H1 (cell line): ENCODE data around the gene ALDH5A1. TPM values are rescaled to one million over a fixed set of nuclear protein-coding genes. Genes with fewer than 3 reads are reported as not detected.

ENCODE experiments used
- CTCF ChIA-PET: fragments of 300-600 bp; sonication (Branson Sonifier 250); formaldehyde crosslinking; loops from one replicate; lab custom pipeline; 2021; ENCODE audit not compliant: partially characterized antibody; lab: Charles Lee
- POLR2A ChIA-PET: fragments of 300-600 bp; sonication (Branson Sonifier 250); formaldehyde crosslinking; loops from one replicate; lab custom pipeline; 2021; ENCODE audit warnings: inconsistent platforms; ENCODE audit not compliant: partially characterized antibody; lab: Charles Lee
- DNase-seq, 2 experiments: peaks; one replicate each; pipeline versions ENCODE4 v3.0.0 to v3.0.0-alpha.2; 2010 to 2022; ENCODE audit warnings: low spot score in 2 of 2, low read depth in 1 of 2, mixed read lengths in 1 of 2
- FAIRE-seq: peaks from 2 replicates; lab custom pipeline; 2011; peaks lifted over from hg19 to GRCh38; lab: Jason Lieb, UNC
- H2AFZ ChIP-seq: 2 replicates; pipeline ENCODE4 v1.8.1; 2012; ENCODE audit warnings: low read length, inconsistent platforms
- H2AK5ac ChIP-seq: 2 replicates; pipeline ENCODE4 v1.6.1; 2013; ENCODE audit warnings: low read depth, low read length
- H2BK120ac ChIP-seq: replicated peaks from 2 replicates; pipeline ENCODE3; 2013; ENCODE audit warnings: low read depth, low read length, inconsistent platforms
- H2BK12ac ChIP-seq: 2 replicates; pipeline ENCODE4 v1.6.1; 2013; ENCODE audit warnings: low read depth, low read length
- H2BK15ac ChIP-seq: 2 replicates; pipeline ENCODE4 v1.6.1; 2013; ENCODE audit warnings: low read length
- H2BK20ac ChIP-seq: 2 replicates; pipeline ENCODE4 v1.6.1; 2013; ENCODE audit warnings: low read length
- H2BK5ac ChIP-seq: 2 replicates; pipeline ENCODE4 v1.6.1; 2013; ENCODE audit warnings: low read depth, low read length
- H3K14ac ChIP-seq: 2 replicates; pipeline ENCODE4 v1.6.1; 2013; ENCODE audit warnings: inconsistent platforms; ENCODE audit not compliant: insufficient read length
- H3K18ac ChIP-seq: 2 replicates; pipeline ENCODE4 v1.6.1; 2013; ENCODE audit warnings: low read length; ENCODE audit errors: extremely low read depth
- H3K23ac ChIP-seq: 2 replicates; pipeline ENCODE4 v1.6.1; 2013; ENCODE audit warnings: inconsistent platforms; ENCODE audit not compliant: insufficient read length
- H3K23me2 ChIP-seq: 2 replicates; pipeline ENCODE4 v1.6.1; 2013; ENCODE audit warnings: low read depth, low read length
- H3K27ac ChIP-seq: 2 replicates; pipeline ENCODE4 v1.6.1; 2011; ENCODE audit warnings: low read depth, low read length, inconsistent platforms
- H3K27me3 ChIP-seq, 4 experiments: replicated peaks in 1 of 4; 1 replicate in 1 of 4; 2 replicates in 3 of 4; pipeline versions ENCODE4 v1.6.1 to v1.8.1; 2011 to 2013; ENCODE audit warnings: low read length in 3 of 4, mild to moderate bottlenecking in 3 of 4, inconsistent platforms in 2 of 4, mixed read lengths in 2 of 4, moderate library complexity in 1 of 4; ENCODE audit not compliant: control insufficient read depth in 3 of 4, insufficient read depth in 3 of 4; ENCODE audit errors: extremely low read depth in 1 of 4
- H3K36me3 ChIP-seq, 4 experiments: 2 replicates each; pipeline versions ENCODE4 v1.6.1 to v1.8.1; 2011 to 2013; ENCODE audit warnings: mild to moderate bottlenecking in 4 of 4, low read length in 3 of 4, moderate library complexity in 2 of 4, control low read depth in 1 of 4, inconsistent platforms in 1 of 4; ENCODE audit not compliant: insufficient read depth in 4 of 4, control insufficient read depth in 2 of 4
- H3K4ac ChIP-seq: replicated peaks from 2 replicates; pipeline ENCODE3; 2013; ENCODE audit warnings: low read length, low read depth, mixed read lengths, inconsistent platforms; ENCODE audit not compliant: insufficient read length
- H3K4me1 ChIP-seq, 4 experiments: replicated peaks in 1 of 4; 1 replicate in 1 of 4; 2 replicates in 3 of 4; pipeline versions ENCODE4 v1.6.1 to v1.8.1; 2011 to 2013; ENCODE audit warnings: low read length in 3 of 4, inconsistent platforms in 2 of 4, mixed read lengths in 1 of 4; ENCODE audit not compliant: insufficient read depth in 4 of 4, control insufficient read depth in 3 of 4
- H3K4me2 ChIP-seq, 2 experiments: 2 replicates each; pipeline versions ENCODE4 v1.6.1 to v1.8.1; 2011 to 2013; ENCODE audit warnings: low read depth in 2 of 2, low read length in 2 of 2, control low read depth in 1 of 2, inconsistent platforms in 1 of 2, mild to moderate bottlenecking in 1 of 2; ENCODE audit not compliant: insufficient read depth in 1 of 2
- H3K4me3 ChIP-seq, 4 experiments: fragments of 200-600, 300-600 bp in 1 of 4; sonication (generic), shearing (Covaris generic), sonication (Bioruptor Twin) in 1 of 4; 2 replicates each; pipeline versions ENCODE4 v1.5.1 to v1.8.1; 2011 to 2016; ENCODE audit warnings: low read length in 4 of 4, low read depth in 3 of 4, control low read depth in 2 of 4, inconsistent platforms in 2 of 4, mild to moderate bottlenecking in 2 of 4, mixed read lengths in 1 of 4, moderate library complexity in 1 of 4; ENCODE audit not compliant: insufficient read depth in 2 of 4; ENCODE audit errors: extremely low read depth in 1 of 4
- H3K56ac ChIP-seq: replicated peaks from 2 replicates; pipeline ENCODE3; 2013; ENCODE audit warnings: low read depth, mild to moderate bottlenecking, mixed read lengths, low read length, inconsistent platforms; ENCODE audit not compliant: insufficient read length
- H3K79me1 ChIP-seq: 2 replicates; pipeline ENCODE4 v1.6.1; 2013; ENCODE audit warnings: low read depth, low read length, control low read depth
- H3K79me2 ChIP-seq, 2 experiments: 2 replicates each; pipeline versions ENCODE4 v1.6.1 to v1.8.1; 2012 to 2013; ENCODE audit warnings: low read length in 2 of 2, mild to moderate bottlenecking in 2 of 2, inconsistent platforms in 1 of 2; ENCODE audit not compliant: insufficient read depth in 2 of 2, control insufficient read depth in 1 of 2
- H3K9ac ChIP-seq, 4 experiments: replicated peaks in 1 of 4; 1 replicate in 1 of 4; 2 replicates in 3 of 4; pipeline versions ENCODE4 v1.6.1 to v1.8.1; 2011 to 2013; ENCODE audit warnings: low read depth in 3 of 4, low read length in 3 of 4, control low read depth in 2 of 4, mild to moderate bottlenecking in 2 of 4, moderate library complexity in 2 of 4, inconsistent platforms in 1 of 4; ENCODE audit errors: extremely low read depth in 1 of 4
- H3K9me3 ChIP-seq, 2 experiments: 2 replicates each; pipeline versions ENCODE4 v1.6.1 to v1.8.1; 2012 to 2013; ENCODE audit warnings: mild to moderate bottlenecking in 2 of 2, moderate library complexity in 2 of 2, control low read depth in 1 of 2, inconsistent platforms in 1 of 2, low read depth in 1 of 2, low read length in 1 of 2, mixed read lengths in 1 of 2; ENCODE audit not compliant: insufficient read depth in 2 of 2
- H4K20me1 ChIP-seq, 2 experiments: replicated peaks in 1 of 2; 2 replicates each; pipeline versions ENCODE3 to v1.8.1; 2011 to 2013; ENCODE audit warnings: inconsistent platforms in 2 of 2, low read length in 2 of 2, mild to moderate bottlenecking in 1 of 2; ENCODE audit not compliant: insufficient read depth in 2 of 2, control insufficient read depth in 1 of 2
- H4K5ac ChIP-seq: 2 replicates; pipeline ENCODE4 v1.6.1; 2013; ENCODE audit warnings: low read length, low read depth, mixed read lengths, inconsistent platforms; ENCODE audit not compliant: insufficient read length
- H4K8ac ChIP-seq: 2 replicates; pipeline ENCODE4 v1.8.0; 2013; ENCODE audit warnings: mild to moderate bottlenecking, moderate library complexity, low read length, inconsistent platforms; ENCODE audit not compliant: insufficient read depth; ENCODE audit errors: extremely low read depth
- H4K91ac ChIP-seq: replicated peaks from 2 replicates; pipeline ENCODE3; 2013; ENCODE audit warnings: low read length, mixed read lengths, inconsistent platforms; ENCODE audit not compliant: insufficient read length
- BRCA1 ChIP-seq: IDR thresholded peaks from 2 replicates; pipeline ENCODE4 v1.6.1; 2012; ENCODE audit warnings: low read depth, low read length, improper control_type of control experiment
- EP300 ChIP-seq, 2 experiments: IDR thresholded peaks; 1 replicate in 1 of 2; 2 replicates in 1 of 2; pipeline ENCODE4 v1.6.1; 2011 to 2012; ENCODE audit warnings: low read depth in 2 of 2, low read length in 2 of 2, mild to moderate bottlenecking in 2 of 2, borderline replicate concordance in 1 of 2, inconsistent platforms in 1 of 2, moderate library complexity in 1 of 2
- FOSL1 ChIP-seq: IDR thresholded peaks from 2 replicates; pipeline ENCODE4 v1.6.1; 2011; ENCODE audit warnings: mild to moderate bottlenecking, low read depth, low read length, moderate library complexity; ENCODE audit not compliant: insufficient read depth
- HDAC2 ChIP-seq, 2 experiments: fragments of 300-600 bp in 1 of 2; sonication (generic) in 1 of 2; IDR thresholded peaks; 2 replicates each; pipeline ENCODE4 v1.6.1; 2011 to 2012; ENCODE audit warnings: low read depth in 2 of 2, low read length in 2 of 2, mild to moderate bottlenecking in 2 of 2, moderate library complexity in 2 of 2, borderline replicate concordance in 1 of 2, inconsistent platforms in 1 of 2
- JUND ChIP-seq: IDR thresholded peaks from 2 replicates; pipeline ENCODE4 v1.6.1; 2011; ENCODE audit warnings: mild to moderate bottlenecking, improper control_type of control experiment, low read length
- NANOG ChIP-seq: IDR thresholded peaks from 2 replicates; pipeline ENCODE4 v1.6.1; 2011; ENCODE audit warnings: low read length, low read depth, mild to moderate bottlenecking, inconsistent platforms; ENCODE audit not compliant: insufficient read depth, poor library complexity, severe bottlenecking
- POLR2A ChIP-seq, 2 experiments: IDR thresholded peaks; 1 replicate in 1 of 2; 2 replicates in 1 of 2; pipeline ENCODE4 v1.6.1; 2011; ENCODE audit warnings: low read depth in 2 of 2, low read length in 2 of 2, mild to moderate bottlenecking in 2 of 2; ENCODE audit errors: control extremely low read depth in 1 of 2
- SP2 ChIP-seq: IDR thresholded peaks from 2 replicates; pipeline ENCODE4 v1.6.1; 2012; ENCODE audit warnings: mild to moderate bottlenecking, low read length, inconsistent platforms
- SRF ChIP-seq: IDR thresholded peaks from 2 replicates; pipeline ENCODE4 v1.6.1; 2011; ENCODE audit warnings: mild to moderate bottlenecking, low read depth, low read length, moderate library complexity
- TAF7 ChIP-seq: optimal IDR thresholded peaks from 2 replicates; pipeline ENCODE3; 2011; ENCODE audit warnings: low read depth, mild to moderate bottlenecking, inconsistent platforms, low read length, moderate library complexity, borderline replicate concordance
- USF2 ChIP-seq: IDR thresholded peaks from 2 replicates; pipeline ENCODE4 v1.6.1; 2011; ENCODE audit warnings: low read length, improper control_type of control experiment
- YY1 ChIP-seq: IDR thresholded peaks from 2 replicates; pipeline ENCODE4 v1.6.1; 2011; ENCODE audit warnings: low read depth, mild to moderate bottlenecking, low read length
- WGBS, 2 experiments: shearing (Covaris generic) in 1 of 2; methylation state at CpG; one replicate each; pipeline versions ENCODE4 v1.1.6 to v1.1.7; 2013 to 2015; ENCODE audit warnings: low lambda C conversion rate in 2 of 2, mixed read lengths in 2 of 2, inconsistent platforms in 1 of 2, low coverage in 1 of 2, missing lambda C conversion rate in 1 of 2; ENCODE audit not compliant: insufficient replicate concordance in 2 of 2, insufficient coverage in 1 of 2, insufficient read length in 1 of 2; ENCODE audit errors: extremely low coverage in 1 of 2, missing lambda C conversion rate in 1 of 2; 5-methylcytosine and 5-hydroxymethylcytosine counted together
- polyA plus RNA-seq, 7 experiments: library from polyadenylated mRNA; depleted of rRNA in 3 of 7; stranded (reverse) in 5 of 7; unstranded in 2 of 7; fragments of >200 nt in 5 of 7; fragments of 200-250 nt in 2 of 7; gene quantifications; 1 replicate in 5 of 7; 2 replicates in 1 of 7; 4 replicates in 1 of 7; pipeline versions ENCODE4 v1.2.1 to v1.2.3, GENCODE V29; 2011 to 2013; ENCODE audit warnings: missing spikeins in 2 of 7, mixed read lengths in 2 of 7
- total RNA-seq: library from RNA; stranded (reverse); fragmentation: NEBNext Ultra II Directional; extraction: Animal tissue kit (Norgen Biotek cat#: 25700); gene quantifications from 2 replicates; pipeline ENCODE4 v1.2.1, GENCODE V29; 2021
- TF ChIP-seq, protein P1 (sequence below): IDR thresholded peaks from 2 replicates; pipeline ENCODE4 v1.6.1; 2012; ENCODE audit warnings: inconsistent platforms

The ALDH5A1 gene
- total and polyA plus RNA-seq, 2 of the 8 experiments (the other 6 are each of a cell fraction or from before 2014, with no cell fraction given), result 1.5 to 2.4 TPM

DNA sequence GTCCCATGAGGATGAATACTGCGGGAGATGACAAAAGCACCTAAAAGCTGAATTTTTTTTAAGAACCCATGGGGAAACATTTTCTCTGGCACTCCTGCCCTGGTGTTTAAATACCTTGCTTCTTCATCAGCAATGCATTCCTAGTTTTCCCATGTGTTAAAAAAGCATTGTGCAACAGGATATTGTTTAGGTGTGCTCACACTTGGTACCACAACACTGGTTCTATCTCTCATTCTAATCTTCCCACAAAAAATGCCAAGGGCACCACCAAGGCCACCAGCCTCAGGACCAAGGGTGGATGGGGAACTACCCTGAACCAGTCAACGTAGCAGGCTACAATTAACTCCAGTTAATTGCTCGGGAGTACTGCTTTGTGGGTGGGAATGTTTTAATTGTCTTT, 50.9 kb downstream of the ALDH5A1 start:
- H3K4me3 ChIP-seq, result no peak overlapping the region
- H3K56ac ChIP-seq, result no peak overlapping the region
- FAIRE-seq (no peak), DNase-seq (no peak)
- H2BK20ac ChIP-seq, result no peak overlapping the region
- H4K91ac ChIP-seq, result no peak overlapping the region
- H2AFZ ChIP-seq, result no peak overlapping the region
- no peak overlapping the region for H3K23ac ChIP-seq
- no peak overlapping the region for H3K27ac ChIP-seq
- POLR2A ChIA-PET, result no interaction called here
- H3K4me2 ChIP-seq, result no peak overlapping the region
- 88% methylated on average over 3 of the region's 3 CpGs; no CpG with 5 or more reads in 1 of the 2 experiments for WGBS, 2 experiments
- H3K9me3 ChIP-seq, result no peaks in the 10 kb centered on the region
- no peak overlapping the region for H3K4ac ChIP-seq
- no peaks in the 10 kb centered on the region for H3K79me1 ChIP-seq
- no peak overlapping the region for H4K8ac ChIP-seq
- no peak overlapping the region for H4K5ac ChIP-seq
- CTCF ChIA-PET, result interaction anchor here (0.6 to 2.7 kb wide), 5 partner anchors 10 to 292 kb away, joined by 3 to 37 read pairs (median 8); no protein-coding TSS in a partner anchor
- no peaks in the 10 kb centered on the region for H4K20me1 ChIP-seq
- H3K27me3 ChIP-seq, result no peaks in the 10 kb centered on the region
- H3K79me2 ChIP-seq, result no peaks in the 10 kb centered on the region
- no peak overlapping the region for H3K14ac ChIP-seq
- H2BK12ac ChIP-seq, result no peak overlapping the region
- no peak overlapping the region for H3K9ac ChIP-seq
- no peak overlapping the region for H3K18ac ChIP-seq
- H2AK5ac ChIP-seq, result no peak overlapping the region
- H2BK15ac ChIP-seq, result no peak overlapping the region
- no peaks in the 10 kb centered on the region for H3K4me1 ChIP-seq
- no peak overlapping the region for H2BK5ac ChIP-seq
- H3K23me2 ChIP-seq, result no peaks in the 10 kb centered on the region
- TF ChIP-seq NANOG (no peak), TAF7 (no peak), SRF (no peak), BRCA1 (no peak), YY1 (no peak), USF2 (no peak), HDAC2 (IDR thresholded peaks at IDR 0.05; ENCODE audit: borderline replicate concordance in 1 of 2, low read depth in 2 of 2, low read length in 2 of 2) (no peak), SP2 (no peak), FOSL1 (no peak), EP300 (IDR thresholded peaks at IDR 0.05; ENCODE audit: borderline replicate concordance in 1 of 2, low read depth in 2 of 2, low read length in 2 of 2) (no peak), POLR2A (IDR thresholded peaks at IDR 0.05; ENCODE audit: control extremely low read depth in 1 of 2, low read depth in 2 of 2, low read length in 2 of 2) (no peak), JUND (no peak)
- TF ChIP-seq, protein P1, sequence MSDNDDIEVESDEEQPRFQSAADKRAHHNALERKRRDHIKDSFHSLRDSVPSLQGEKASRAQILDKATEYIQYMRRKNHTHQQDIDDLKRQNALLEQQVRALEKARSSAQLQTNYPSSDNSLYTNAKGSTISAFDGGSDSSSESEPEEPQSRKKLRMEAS, result no peak
- TF ChIP-seq, all 59 proteins: peak for 0
- Histone ChIP-seq H2BK120ac (no peak overlapping the region), H3K36me3 (no peaks in the 10 kb centered on the region)
